AG10803 (cell line): Measurements from ENCODE around the gene NEMF.
"Not testable (repeated sequence)": the region's sequence is repeated elsewhere in the genome, so short reads cannot be mapped to it uniquely, and the experiment has no call there.

Experiments
- DNase-seq: peaks from one replicate; pipeline ENCODE4 v3.0.0; 2010; ENCODE audit warnings: low read depth
- H3K4me3 ChIP-seq: 2 replicates; pipeline ENCODE4 v1.5.1; 2011; ENCODE audit warnings: mild to moderate bottlenecking, low read length, control low read depth
- CTCF ChIP-seq: conservative IDR thresholded peaks from 2 replicates; pipeline ENCODE4 v1.5.1; 2011; ENCODE audit warnings: mild to moderate bottlenecking, low read length, control low read depth, inconsistent platforms

The NEMF gene

GRCh38 chr14:49895480-49895879, 42.9 kb upstream of the NEMF start:
- TF ChIP-seq CTCF = no peak
- peak overlapping the region; percentile 89 for H3K4me3 ChIP-seq
- DNase-seq = no peak

GRCh38 chr14:49894214-49895107, 41.9 kb upstream of the NEMF start:
- peak overlapping the region; percentile 89 for H3K4me3 ChIP-seq
- not testable (repeated sequence) for DNase-seq

- no peak for TF ChIP-seq CTCF
- H3K4me3 ChIP-seq = peak overlapping the region; percentile 89
- peak; percentile 47 for DNase-seq
Observed at GRCh38 chr14:49893309-49894213, 41.0 kb upstream of the NEMF start.

GRCh38 chr14:49892636-49893308, 40.2 kb upstream of the NEMF start, which contains the start of gene ARF6:
ARF6 (plus strand) TSS chr14:49893082; CDS start chr14:49893737, 655 bp downstream.
- no peak; the same call in 1 of the 2 replicates for TF ChIP-seq CTCF
- peak within 1 kb of the TSS; percentile 89 for H3K4me3 ChIP-seq
- DNase-seq = peak; percentile 97

- H3K4me3 ChIP-seq = peak overlapping the region; percentile 74
- DNase-seq = peak; percentile 84
- TF ChIP-seq CTCF = no peak
Observed at GRCh38 chr14:49892301-49892635, 39.7 kb upstream of the NEMF start.

GRCh38 chr14:49888293-49888692, 35.7 kb upstream of the NEMF start:
- DNase-seq = no peak
- no peak for TF ChIP-seq CTCF
- H3K4me3 ChIP-seq = no peak overlapping the region

GRCh38 chr14:49886523-49886922, 33.9 kb upstream of the NEMF start:
- no peak for TF ChIP-seq CTCF
- no peak for DNase-seq
- H3K4me3 ChIP-seq = no peak overlapping the region
